NCI-H69 (cell line): ENCODE data around the gene SV2C.
"Not testable (repeated sequence)": the region's sequence is repeated elsewhere in the genome, so short reads cannot be mapped to it uniquely, and the experiment has no call there.

Experiments
- DNase-seq: peaks from one replicate; lab custom pipeline; 2025; lab: John Stamatoyannopoulos, UW

Gene SV2C

DNA sequence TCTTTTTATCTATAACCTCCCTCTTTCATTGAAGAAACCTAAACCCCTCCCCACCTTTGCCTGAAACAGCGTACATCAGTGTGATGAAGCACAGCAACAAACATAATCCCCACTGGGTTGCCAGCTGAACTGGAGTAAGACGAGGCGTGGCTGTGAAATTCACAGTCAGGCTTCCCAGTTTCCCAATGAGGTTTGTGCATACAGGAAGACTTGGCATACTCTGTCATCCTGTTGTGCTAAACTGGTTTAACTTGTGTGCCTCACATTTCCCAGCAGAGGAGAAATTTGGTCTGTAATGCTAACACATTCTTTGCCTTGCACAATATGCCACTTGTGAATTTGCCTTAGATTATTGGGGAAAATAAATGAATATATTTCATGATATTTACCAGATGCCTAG is 121.5 kb downstream of the SV2C start:
- no peak for DNase-seq

DNA sequence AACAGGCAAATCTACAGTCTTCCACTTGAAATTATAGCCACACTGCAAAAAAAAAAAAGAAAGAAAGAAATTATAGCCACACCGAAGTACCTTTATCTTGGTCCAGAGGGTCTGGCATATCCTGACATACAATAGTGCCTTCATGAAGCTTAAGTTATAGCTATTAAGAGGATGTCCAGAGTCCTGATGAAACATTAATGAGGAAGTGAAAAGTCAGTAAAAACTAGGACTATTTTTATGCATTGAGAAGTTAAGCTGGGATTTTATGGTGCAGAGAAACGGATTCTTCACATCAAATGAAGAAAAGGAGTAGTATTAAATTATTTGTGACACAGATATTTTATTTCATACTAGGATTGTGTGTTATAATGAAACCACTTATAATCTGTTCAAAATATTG is 123.9 kb downstream of the SV2C start:
- no peak for DNase-seq

DNA sequence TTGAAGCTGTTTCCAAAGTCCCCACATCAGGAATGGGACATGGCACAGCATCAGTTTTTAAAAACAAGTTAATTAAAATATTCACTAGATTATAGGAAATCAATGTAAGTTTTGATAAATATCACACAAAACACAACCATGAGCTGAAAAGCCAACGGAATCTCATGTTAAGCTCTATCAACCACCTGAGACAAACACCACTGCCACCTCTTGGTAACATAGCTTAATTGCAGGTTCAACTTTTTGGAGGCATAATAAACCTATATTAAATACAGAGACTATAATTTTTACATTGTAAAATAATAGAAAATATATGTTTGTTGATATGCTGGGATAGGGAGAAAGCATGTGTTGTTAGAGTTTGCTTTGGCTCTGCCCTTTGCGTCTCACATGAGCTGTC is 126.1 kb downstream of the SV2C start:
- no peak for DNase-seq

DNA sequence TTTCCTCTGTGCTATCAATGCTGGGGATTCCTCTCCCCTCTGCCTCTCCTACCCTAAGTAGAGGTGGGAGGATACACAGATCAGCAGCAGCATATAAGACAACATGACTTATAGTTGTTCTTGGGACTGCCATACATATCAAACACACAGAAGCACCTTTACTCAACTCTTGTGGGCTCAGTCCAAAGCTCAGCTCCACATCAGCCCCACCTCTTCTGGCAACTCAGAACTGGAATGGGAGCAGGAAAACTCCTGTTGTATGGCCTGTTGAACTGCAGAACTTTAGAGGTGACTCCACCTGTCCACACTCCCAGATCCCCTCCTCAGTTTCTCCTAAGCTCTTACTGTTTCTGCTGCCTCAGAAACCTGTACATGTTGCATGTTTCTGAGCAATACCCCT is 127.8 kb downstream of the SV2C start:
- no peak for DNase-seq

DNA sequence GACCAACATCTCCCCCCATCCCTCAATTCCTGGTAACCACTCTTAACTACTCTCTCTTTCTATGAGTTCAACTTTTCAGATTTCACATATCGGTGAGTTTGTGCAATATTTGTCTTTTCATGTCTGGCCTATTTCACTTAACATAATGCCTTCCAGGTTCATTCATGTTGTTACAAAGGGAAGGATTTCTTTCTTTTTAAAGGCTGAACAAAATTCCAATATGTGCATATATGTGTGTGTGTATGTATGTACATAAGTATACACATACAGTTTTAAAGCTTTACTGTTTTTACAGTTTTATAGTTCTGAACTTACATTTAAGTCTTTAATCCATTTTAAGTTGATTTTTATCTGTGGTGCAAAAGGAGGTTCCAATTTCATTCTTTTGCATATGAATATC is 130.7 kb downstream of the SV2C start:
- no peak for DNase-seq

DNA sequence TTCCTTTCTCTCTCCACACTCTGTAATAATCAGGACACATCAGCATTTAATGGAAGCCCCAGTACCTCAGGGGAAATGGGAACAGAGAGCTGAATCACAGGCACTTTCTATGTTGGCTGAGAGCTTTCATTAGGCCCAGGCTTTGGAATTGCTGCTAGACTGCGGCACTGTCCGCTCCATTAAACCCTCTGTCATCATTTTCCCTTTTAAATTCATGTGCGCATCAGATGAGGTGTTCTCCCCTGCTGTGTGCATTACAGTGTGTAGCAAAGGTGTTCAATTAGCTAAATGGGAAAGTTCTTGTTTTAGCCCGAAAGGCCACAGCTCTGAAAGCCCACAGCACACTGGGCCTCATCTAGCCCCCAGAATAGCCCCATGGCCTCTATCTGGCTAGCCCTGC is 133.6 kb downstream of the SV2C start:
- DNase-seq = no peak

DNA sequence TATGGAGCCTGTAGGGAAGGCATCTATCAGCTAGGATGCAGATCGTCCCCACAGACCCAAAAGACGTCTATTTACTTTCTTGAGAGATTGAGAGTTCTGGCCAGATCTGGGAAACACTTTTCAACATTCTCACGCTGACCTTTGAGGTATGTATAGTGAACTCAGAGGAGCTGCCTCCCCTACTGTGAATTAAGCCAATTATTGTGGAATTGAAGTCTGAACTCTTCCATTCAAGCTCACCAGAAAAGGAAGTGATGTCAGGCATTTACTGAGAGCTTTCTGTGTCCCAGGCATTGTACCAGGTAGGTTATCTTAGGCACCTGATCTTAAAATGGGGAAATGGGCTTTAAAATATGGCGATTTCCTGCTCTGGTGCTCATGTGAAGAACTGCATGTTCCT is 136.5 kb downstream of the SV2C start:
- no peak for DNase-seq

DNA sequence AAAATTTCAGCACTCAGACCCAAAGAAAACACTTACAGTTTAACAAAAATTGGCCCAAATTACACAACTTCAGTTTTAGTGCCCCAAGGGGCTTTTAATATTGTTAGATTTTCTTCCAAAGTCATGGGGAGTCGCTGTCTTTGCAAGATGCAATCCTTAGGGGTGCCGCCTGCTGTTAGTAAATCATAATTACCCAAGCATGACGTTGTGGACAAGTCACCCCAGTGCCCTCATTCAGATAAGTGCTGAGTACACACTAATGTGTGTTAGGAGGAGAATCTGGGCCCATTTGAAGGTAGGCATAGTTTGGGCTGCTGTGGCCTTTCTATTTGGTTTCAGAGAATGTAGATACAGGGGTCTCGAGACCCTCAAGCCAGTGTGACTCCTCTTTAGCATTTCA is 138.1 kb downstream of the SV2C start:
- DNase-seq = no peak

DNA sequence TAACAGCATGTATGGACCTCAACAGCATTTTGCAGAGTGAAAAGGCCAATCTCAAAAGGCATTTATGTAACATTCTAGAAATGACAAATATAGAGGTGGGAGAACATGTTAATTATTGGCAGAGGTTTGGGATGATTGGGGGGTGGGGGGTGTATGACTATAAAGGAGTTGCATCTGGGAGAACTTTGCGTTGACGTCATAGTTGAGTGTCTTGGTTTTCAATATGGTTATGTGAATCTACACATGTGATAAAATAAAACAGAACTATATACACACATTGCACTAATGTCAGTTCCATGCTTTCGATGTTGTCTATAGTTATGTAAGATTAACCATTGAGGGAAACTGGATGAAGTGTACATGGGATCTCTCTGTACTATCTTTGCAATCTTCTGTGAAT is 139.1 kb downstream of the SV2C start:
- no peak for DNase-seq

DNA sequence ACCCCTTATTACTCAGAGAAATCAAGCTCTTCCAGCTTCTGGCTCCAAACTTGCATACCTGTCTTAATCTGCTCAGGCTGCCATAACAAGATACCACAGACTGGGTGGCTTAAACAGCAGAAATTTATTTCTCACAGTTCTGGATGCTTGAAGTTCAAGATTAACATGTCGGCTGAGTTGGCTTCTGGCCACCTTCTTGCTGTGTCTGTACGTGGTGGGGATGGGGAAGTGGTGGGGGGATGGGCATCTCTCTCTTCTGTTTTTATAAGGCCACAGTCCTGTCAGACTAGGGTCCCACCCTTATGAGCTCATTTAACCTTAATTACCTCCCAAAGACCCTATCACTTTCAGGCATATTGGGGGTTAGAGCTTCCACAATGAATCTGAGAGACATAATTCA is 140.5 kb downstream of the SV2C start:
- no peak for DNase-seq

DNA sequence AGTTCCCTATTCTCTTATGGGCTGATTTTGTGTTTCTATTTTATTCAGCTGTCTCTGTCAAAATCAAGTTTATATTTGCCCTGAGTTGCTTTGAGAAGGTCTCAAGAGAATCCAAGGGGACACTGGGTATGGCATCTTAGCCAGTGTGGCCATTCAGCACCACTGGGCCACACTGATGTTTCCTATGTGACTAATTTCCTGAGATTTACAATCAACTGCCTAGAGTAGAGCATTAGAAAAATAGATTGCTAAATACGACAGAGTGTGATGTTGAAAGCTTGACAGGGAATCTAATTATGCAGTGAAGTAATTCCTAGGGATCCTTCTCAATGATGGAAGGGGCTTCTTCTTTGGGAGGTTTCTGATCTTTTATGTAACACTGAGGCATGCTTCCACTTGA is 141.7 kb downstream of the SV2C start:
- DNase-seq = no peak

DNA sequence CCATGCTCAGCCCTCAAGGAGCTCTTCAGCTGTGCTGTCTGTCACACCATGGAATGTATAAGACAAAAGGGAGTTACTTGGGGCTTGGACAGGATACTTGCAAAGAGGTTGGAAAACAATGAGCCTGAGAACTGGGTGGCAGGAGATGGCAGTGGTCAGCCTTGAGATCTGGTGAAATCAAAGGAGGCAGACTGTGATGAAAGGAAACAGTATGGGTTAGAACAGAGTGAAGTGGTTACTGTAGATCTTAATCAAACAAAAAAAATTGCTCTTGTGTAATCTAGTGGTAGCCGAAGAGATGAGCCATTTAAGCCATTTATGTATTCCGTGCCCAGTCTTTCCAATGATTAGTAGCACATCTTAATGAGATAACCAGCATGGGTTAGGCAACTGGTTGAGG is 142.2 kb downstream of the SV2C start:
- no peak for DNase-seq

DNA sequence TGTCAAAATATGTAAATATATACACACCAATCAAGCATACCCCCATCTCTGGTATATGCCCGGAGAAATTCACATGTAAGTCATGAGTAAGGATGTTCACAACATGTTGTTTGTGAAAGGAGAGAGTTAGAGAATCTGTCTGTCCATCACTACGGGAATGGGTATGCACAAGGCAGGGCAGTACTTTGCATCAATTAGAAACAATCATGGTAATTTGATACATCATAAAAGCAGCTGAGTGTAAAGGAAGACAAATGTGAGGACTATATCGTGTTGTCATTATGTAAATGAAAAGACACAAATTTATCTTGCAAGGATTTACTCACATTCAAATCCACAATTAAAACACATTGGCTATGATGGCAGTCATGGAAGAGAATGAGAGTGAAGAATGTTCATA is 146.7 kb downstream of the SV2C start:
- DNase-seq = no peak

DNA sequence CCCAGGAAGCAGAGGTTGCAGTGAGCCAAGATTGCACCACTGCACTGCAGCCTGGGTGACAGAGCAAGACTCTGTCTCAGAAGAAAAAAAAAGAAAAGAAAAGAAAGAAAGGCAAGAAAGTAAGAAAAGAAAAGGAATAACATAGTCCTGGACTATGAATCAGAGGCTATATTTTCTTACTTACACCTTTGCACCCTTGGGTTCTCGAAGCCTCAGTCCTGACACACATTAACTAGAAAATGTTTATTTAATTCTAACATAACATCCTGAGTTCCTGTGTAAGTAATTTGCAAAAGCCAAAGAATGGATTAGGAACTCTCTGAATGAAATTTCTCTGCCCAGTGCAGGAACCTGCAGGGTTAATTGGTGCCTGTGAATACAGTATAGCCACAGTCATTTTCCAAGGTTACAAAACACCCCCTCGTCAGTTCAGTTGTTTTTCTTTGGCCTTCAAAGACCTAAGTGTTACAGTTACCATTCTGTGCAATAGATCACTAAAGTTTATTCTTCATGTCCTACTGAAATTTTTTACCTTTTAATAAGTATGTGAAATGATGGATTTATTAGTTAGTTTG is 147.6 kb downstream of the SV2C start:
- DNase-seq = no peak

DNA sequence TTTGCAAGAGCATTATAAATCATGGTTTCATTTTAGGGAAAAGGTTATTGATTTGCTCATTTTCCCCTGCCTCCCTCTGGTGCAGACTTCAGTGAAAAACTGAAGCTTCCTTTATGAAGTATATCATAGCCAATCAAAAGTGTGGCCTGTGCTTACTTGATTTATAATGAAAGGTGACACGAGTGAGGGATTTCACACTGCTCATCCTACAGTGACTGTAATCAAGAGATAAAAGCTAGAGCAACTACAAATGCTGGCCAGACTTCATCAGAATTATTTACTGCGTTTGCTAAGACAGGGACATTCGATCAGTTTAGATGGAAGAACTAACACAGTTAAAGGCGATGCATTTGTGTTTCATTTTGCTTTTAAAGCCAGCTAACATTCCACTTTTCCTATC is 151.5 kb downstream of the SV2C start:
- DNase-seq = no peak

DNA sequence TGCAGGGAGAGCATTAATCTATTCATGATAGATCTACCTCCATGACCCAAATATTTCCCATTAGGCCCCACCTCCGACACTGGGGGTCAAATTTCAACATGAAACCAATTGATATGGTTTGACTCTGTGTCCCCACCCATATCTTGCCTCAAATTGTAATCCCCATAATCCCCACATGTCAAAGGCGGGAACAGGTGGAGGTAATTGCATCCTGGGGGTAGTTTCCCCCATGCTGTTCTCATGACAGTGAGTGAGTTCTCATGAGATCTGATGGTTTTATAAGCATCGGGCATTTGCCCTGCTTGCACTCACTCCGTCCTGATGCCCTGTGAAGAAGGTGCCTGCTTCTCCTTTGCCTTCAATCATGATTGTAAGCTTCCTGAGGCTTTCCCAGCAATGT is 153.5 kb downstream of the SV2C start:
- no peak for DNase-seq

DNA sequence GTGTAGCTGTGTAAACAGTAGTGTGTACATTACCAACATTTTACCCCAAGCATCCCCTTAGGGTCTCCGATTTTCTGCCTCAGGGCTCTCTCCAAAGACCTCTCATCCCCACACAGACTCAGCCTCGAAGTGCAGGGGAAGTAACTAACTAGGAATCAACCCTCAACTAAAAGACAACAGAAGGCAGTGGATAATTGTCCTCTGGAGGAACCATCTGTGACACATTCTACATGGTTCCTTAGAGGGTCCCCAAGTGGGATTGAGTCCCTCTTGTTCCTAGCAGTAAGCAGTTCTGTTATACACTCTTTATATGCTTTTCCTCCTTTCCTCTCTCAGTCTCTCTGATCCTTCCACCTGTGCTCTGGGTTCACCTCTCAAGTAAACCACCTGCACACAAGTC is 157.2 kb downstream of the SV2C start:
- DNase-seq = no peak

DNA sequence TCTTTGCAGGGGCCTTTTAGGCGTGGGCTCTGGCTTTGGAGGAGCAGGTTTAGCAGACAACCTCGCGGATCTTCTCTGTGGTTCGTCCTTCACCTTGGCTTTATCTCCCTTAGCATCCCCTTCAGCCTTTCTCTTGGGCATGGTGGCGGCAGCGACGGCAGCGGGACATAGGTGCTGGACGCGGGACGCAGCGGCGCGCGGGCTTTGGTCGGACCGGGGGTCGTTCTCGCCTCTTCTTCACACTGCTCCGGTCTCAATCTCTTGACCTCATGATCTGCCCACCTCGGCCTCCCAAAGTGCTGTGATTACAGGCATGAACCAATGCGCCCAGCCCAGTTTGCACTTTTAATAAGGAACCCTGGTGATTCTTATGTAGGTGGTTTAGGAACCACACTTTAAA is 159.0 kb downstream of the SV2C start:
- DNase-seq = not testable (repeated sequence)

DNA sequence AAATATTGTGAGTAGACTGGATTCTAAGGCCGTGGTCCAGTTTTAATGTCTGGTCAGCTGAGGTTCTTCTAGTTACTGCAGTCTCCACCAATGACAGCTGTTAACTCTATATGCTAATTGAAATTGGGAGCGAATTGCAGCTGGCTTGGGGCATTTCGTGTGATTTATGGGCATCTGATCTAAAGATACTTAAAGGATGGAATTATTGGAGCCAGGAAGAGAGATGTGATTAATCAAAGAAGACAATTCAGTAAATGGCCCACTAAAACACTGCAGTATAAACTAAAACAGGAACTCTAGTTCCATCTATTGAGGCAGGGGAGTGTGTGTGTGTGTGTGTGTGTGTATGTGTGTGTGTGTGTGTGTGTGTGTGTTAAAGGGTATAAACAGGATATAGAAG is 162.4 kb downstream of the SV2C start:
- no peak for DNase-seq

DNA sequence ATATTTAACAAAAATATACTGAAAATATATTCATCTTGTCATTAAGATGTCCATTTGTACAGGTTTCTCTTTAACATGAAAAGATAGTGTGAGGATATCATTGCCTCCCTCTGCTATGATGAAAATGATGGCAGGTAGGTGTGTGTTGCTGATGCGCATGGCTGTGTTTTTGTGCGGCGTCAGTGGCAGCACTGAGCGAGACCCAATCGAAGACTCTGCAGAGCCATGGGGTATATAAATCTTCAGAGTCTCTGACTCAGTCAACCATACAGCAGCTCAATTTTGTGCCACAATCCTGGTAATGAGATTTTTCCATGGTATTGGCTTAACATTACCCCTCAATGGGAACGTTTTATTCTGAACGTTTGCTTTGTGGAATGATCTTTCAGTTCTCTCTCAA is 166.4 kb downstream of the SV2C start:
- DNase-seq = no peak

DNA sequence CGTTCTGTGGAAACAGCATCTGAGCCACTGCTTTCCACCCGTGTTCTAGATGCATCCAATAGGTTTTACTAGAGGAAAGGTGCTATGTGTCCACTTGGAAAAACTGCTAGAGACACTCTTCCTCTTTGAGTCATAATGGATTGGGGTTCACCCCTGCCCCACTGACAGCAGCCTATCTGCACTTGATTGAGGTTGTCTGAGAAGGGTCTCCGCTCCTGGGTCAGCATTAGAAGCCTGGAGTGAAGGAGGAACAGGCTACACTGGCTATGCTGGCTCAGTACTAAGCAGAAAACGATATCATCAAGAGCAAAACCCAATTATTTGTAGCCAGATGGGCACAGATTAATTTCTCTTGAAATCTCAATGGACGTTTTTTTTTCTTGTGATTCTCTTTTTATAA is 167.3 kb downstream of the SV2C start:
- DNase-seq = no peak

DNA sequence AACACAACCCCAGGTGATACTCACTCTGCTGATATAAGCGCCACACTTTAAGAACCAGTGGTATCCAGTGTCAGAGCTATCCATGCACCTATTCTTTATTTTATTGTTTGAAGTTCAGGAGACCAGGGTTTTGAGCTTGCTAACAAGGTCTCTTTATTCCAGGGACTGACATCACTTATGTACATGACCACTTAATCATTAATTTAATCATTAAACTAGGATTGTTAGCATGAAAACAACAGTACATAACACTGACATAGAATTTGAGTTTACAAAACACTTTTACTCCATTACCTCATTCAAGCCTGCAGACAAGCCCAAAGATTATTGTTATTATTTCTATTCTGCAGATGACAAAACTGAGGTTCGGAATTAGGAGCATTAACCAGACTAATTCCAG is 168.5 kb downstream of the SV2C start:
- no peak for DNase-seq

DNA sequence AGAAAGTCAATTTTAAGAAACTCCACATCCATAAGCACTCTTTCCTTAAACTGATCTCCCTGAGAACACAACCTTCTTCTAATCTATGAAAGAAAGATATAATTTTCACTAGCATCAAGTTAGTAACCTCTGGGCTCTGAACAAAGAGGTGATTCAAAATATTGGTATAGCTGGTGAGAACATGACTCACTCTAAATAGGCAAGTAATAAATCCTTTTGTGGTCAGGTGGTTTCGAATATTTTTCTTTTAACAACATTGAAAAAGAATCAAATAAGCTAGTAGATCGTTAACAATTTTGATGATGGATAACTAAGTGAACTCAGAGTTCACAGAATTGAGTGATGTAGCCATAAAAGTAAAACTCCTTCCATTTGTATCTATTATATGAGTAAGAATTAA is 169.3 kb downstream of the SV2C start:
- no peak for DNase-seq

DNA sequence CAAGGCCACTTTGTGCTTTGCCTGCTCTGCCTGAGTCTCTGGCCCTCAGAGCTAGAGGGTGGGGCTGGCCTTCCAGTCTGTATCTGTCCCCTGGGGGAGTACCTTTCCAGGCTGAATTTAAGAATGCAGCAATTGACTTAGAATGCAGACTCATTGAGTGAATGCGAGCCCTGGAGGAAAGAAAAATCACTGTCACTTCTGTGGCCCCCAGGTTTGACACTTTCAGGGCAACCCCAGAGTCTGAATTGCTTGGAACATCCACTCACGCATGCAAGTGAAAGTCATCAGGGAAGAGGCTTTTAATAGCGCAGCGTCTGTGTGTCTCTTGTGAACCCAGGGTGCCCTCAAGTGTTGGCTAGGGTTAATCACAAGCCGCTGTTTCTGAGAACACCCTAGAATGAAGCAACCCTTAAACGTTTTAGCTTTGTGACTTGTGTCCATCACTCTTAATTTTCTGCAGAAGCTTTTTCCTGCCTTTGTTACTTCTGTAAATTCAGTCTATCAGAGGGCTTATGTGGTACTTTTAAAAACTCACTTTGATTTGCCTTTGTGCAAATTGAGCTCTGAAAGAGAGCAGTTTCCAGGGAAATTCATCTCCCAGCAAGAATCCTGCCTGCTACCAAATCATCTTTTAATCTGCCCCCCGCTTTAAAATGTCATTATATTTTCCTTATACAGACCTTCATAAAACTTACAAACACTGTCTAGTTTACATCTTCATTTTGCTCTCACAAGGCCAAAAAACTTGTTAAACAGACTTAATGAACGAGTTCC is 173.1 kb downstream of the SV2C start:
- peak; percentile 68 for DNase-seq
